T-cell (primary cell): ENCODE results near the gene DENND1A. TPM values are rescaled to one million over a fixed set of nuclear protein-coding genes. Genes with fewer than 3 reads are reported as not detected.

ENCODE experiments used
- ATAC-seq, 4 experiments: fragments of 200-7000 bp in 3 of 4; fragments of 150-1000 bp in 1 of 4; cut with Tn5 transposase; replicated peaks in 1 of 4; 1 replicate in 3 of 4; 2 replicates in 1 of 4; pipeline ENCODE4 v1.10.0; 2021; ENCODE audit warnings: moderate library complexity in 3 of 4, mild to moderate bottlenecking in 2 of 4, moderate number of reproducible peaks in 1 of 4
- CTCF ChIA-PET, 2 donors: fragments of 300-600 bp; sonication (Branson Sonifier 250); formaldehyde crosslinking; loops; one replicate each; lab custom pipeline; 2022; ENCODE audit warnings: antibody characterized with exemption in 2 of 2; lab: Charles Lee
- POLR2A ChIA-PET, 2 donors: fragments of 300-600 bp; sonication (Branson Sonifier 250); formaldehyde crosslinking; loops; one replicate each; lab custom pipeline; 2022; ENCODE audit warnings: antibody characterized with exemption in 2 of 2; lab: Charles Lee
- DNase-seq, 35 experiments: peaks; one replicate each; pipeline versions ENCODE4 v3.0.0 to v3.0.0-alpha.2; 2013 to 2023
- H3K27ac ChIP-seq: one replicate; pipeline ENCODE4 v1.5.1; 2013; ENCODE audit warnings: low read length
- H3K27me3 ChIP-seq, 2 experiments: replicated peaks in 1 of 2; 1 replicate in 1 of 2; 2 replicates in 1 of 2; pipeline versions ENCODE4 v1.6.1 to v1.7.0; 2013; ENCODE audit warnings: low read length in 1 of 2, mixed read lengths in 1 of 2; ENCODE audit not compliant: control insufficient read depth in 2 of 2, insufficient read depth in 2 of 2; ENCODE audit errors: extremely low read depth in 1 of 2
- H3K36me3 ChIP-seq, 2 donors: 1 replicate in 1 of 2; 2 replicates in 1 of 2; pipeline versions ENCODE4 v1.6.1 to v1.7.0; 2013; ENCODE audit warnings: low read length in 1 of 2; ENCODE audit not compliant: control insufficient read depth in 2 of 2, insufficient read depth in 1 of 2; ENCODE audit errors: extremely low read depth in 1 of 2
- H3K4me1 ChIP-seq, 2 experiments: 1 replicate in 1 of 2; 2 replicates in 1 of 2; pipeline versions ENCODE4 v1.6.1 to v1.7.0; 2013; ENCODE audit warnings: low read length in 2 of 2, mixed read lengths in 1 of 2; ENCODE audit not compliant: insufficient read depth in 2 of 2, control insufficient read depth in 1 of 2; ENCODE audit errors: extremely low read depth in 1 of 2
- H3K4me3 ChIP-seq, 2 donors: 1 replicate in 1 of 2; 2 replicates in 1 of 2; pipeline versions ENCODE4 v1.5.1 to v1.7.0; 2013; ENCODE audit warnings: mild to moderate bottlenecking in 2 of 2, low read length in 1 of 2, moderate library complexity in 1 of 2; ENCODE audit not compliant: control insufficient read depth in 1 of 2; ENCODE audit errors: extremely low read depth in 1 of 2
- H3K9me3 ChIP-seq: 2 replicates; pipeline ENCODE4 v1.7.0; 2013
- H3K27ac Mint-ChIP-seq, 2 donors: one replicate each; pipeline ENCODE4 v1.8.0; 2020 to 2021; ENCODE audit warnings: mild to moderate bottlenecking in 2 of 2, mixed read lengths in 2 of 2
- H3K27me3 Mint-ChIP-seq, 2 donors: one replicate each; pipeline ENCODE4 v1.8.0; 2021 to 2022; ENCODE audit warnings: mixed read lengths in 2 of 2
- H3K36me3 Mint-ChIP-seq: one replicate; pipeline ENCODE4 v1.8.0; 2021; ENCODE audit warnings: mixed read lengths
- H3K4me1 Mint-ChIP-seq, 3 donors: one replicate each; pipeline ENCODE4 v1.8.0; 2020 to 2022; ENCODE audit warnings: mixed read lengths in 3 of 3, mild to moderate bottlenecking in 1 of 3
- H3K4me3 Mint-ChIP-seq, 3 donors: one replicate each; pipeline ENCODE4 v1.8.0; 2020 to 2022; ENCODE audit warnings: mild to moderate bottlenecking in 3 of 3, mixed read lengths in 3 of 3, moderate library complexity in 3 of 3
- H3K9me3 Mint-ChIP-seq, 3 donors: one replicate each; pipeline ENCODE4 v1.8.0; 2020 to 2022; ENCODE audit warnings: mixed read lengths in 3 of 3
- WGBS: methylation state at CpG from one replicate; pipeline ENCODE4 v1.1.5; 2013; ENCODE audit warnings: missing lambda C conversion rate; ENCODE audit not compliant: insufficient coverage; 5-methylcytosine and 5-hydroxymethylcytosine counted together
- total RNA-seq, 35 experiments: library from RNA in 6 of 35; stranded (reverse) in 6 of 35; fragments of 120-200 nt in 1 of 35; gene quantifications; one replicate each; pipeline versions ENCODE4 v1.2.1 to v1.2.4 and lab custom pipeline; 2013 to 2026

Gene DENND1A
- total RNA-seq, 5 donors from 2014 or later (not counting 1 experiment from before 2014, with no cell fraction given), result 12.4 to 19.9 (median 14.1) TPM

DNA sequence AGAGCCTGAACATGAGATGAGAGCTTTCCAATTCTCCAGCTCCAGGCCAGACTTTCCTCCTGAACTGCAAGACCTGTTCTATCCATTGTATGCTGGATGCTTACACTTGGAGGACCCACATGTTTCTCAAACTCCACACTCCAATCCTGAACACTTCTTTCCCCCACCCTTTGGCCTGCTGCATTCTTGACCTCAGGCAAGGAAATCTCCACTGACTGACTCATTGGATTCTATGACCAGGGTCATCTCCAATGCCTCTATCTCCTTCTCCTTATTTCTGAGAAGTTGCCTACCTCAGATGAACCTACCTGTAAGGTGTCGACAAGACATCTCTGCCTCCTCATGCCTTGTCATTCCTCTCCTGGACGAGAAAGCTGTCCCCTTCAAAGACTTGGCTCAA lies 420.3 kb downstream of the DENND1A start:
- POLR2A ChIA-PET, result no interaction called here
- Histone ChIP-seq H3K4me3 (no peak overlapping the region), H3K27me3 (no peaks in the 10 kb centered on the region), H3K9me3 (no peaks in the 10 kb centered on the region), H3K4me1 (no peaks in the 10 kb centered on the region), H3K27ac (no peak overlapping the region), H3K36me3 (peaks cover 3 to 4% of the 10 kb centered on the region in 2 donors)
- H3K4me1 Mint-ChIP-seq, result no peaks in the 10 kb centered on the region
- CTCF ChIA-PET, result no interaction called here
- H3K9me3 Mint-ChIP-seq, result no peaks in the 10 kb centered on the region
- no peak overlapping the region for H3K27ac Mint-ChIP-seq
- 72% methylated on average over 2 of the region's 2 CpGs for WGBS
- DNase-seq (no peak), ATAC-seq (no peak)
- no peak overlapping the region for H3K4me3 Mint-ChIP-seq
- H3K36me3 Mint-ChIP-seq, result peaks cover 24% of the 10 kb centered on the region
- H3K27me3 Mint-ChIP-seq, result no peaks in the 10 kb centered on the region

DNA sequence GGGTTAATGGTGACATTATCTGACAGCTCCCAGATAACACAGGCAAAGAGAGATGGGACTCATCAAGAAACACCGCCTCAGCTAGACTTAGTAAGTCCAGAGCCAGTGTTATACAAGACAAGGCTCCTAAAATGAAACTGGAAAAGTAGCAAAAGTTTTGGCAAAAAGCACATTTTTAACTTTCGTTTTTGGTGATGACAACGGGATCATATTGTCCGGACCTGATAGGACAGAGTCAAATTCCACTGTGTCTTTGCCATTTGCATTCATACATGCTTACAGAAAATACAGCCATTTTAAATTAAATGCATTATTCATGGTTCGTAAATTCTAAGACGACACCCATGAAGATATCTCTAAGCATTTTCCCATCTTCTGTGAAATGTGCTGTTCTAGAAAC lies 421.9 kb downstream of the DENND1A start:
- DNase-seq (no peak), ATAC-seq (no peak)
- Histone ChIP-seq H3K9me3 (no peaks in the 10 kb centered on the region), H3K4me1 (no peaks in the 10 kb centered on the region), H3K36me3 (peaks cover 0 to 3% of the 10 kb centered on the region in 2 donors), H3K4me3 (no peak overlapping the region), H3K27me3 (no peaks in the 10 kb centered on the region), H3K27ac (no peak overlapping the region)
- Mint-ChIP-seq H3K27ac (no peak overlapping the region), H3K9me3 (no peaks in the 10 kb centered on the region), H3K27me3 (no peaks in the 10 kb centered on the region), H3K4me3 (no peak overlapping the region), H3K4me1 (no peaks in the 10 kb centered on the region), H3K36me3 (peaks cover 24% of the 10 kb centered on the region)
- POLR2A ChIA-PET, result no interaction called here
- CTCF ChIA-PET, result no interaction called here
- WGBS, result 100% methylated on average over 4 of the region's 6 CpGs

DNA sequence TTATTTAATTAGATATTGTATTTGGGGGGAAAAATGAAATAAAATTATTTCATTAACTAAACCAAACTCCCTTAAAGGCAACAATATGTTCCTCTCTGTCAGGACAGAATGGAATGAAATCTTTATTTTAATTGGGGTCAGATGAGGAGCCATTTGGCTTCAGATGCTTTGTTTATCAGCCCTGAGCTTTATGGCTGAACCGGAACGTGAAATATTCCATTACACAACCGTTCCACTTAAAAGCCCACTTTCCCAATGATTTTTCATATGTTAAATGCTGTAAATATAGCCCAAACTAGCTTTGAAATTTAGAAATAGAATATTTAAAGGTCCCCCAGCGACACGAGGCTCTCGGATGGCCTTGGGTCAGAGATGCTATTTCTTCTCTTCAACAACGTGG lies 424.4 kb downstream of the DENND1A start:
- WGBS, result 98% methylated on average over 4 of the region's 7 CpGs
- ChIA-PET CTCF (no interaction called here), POLR2A (no interaction called here)
- Mint-ChIP-seq H3K9me3 (no peaks in the 10 kb centered on the region), H3K27ac (no peak overlapping the region), H3K4me1 (no peaks in the 10 kb centered on the region), H3K27me3 (no peaks in the 10 kb centered on the region), H3K36me3 (peaks cover 22% of the 10 kb centered on the region), H3K4me3 (no peak overlapping the region)
- DNase-seq (no peak), ATAC-seq (no peak)
- peaks cover 0 to 3% of the 10 kb centered on the region in 2 donors for H3K36me3 ChIP-seq
- H3K4me1 ChIP-seq, result no peaks in the 10 kb centered on the region
- H3K27ac ChIP-seq, result no peak overlapping the region
- no peaks in the 10 kb centered on the region for H3K9me3 ChIP-seq
- H3K27me3 ChIP-seq, result no peaks in the 10 kb centered on the region
- no peak overlapping the region for H3K4me3 ChIP-seq

DNA sequence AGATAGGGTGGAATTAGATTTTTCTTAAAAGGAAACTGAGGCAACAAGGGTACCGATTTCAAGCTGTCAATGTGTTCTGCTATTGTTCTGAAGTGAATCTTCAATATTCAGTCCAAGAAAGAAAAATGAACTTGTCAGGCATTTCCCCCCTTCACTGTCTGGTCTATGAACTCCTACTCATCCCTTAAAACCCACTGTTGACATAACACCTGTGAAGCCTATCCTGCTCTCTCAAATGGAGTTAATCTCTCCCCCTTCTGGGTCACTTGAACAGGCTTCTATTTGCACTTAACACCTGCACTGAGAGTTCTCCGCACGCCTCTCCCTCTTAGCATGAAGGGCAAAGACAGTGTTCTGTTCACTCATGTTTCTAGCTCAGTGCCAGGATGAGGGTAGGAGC lies 429.6 kb downstream of the DENND1A start:
- no peaks in the 10 kb centered on the region for H3K4me1 Mint-ChIP-seq
- ChIA-PET CTCF (interaction anchor here in 1 of 2 donors (0.6 kb wide), 1 partner anchor 987 kb away, joined by 3 read pairs; no protein-coding TSS in a partner anchor), POLR2A (no interaction called here)
- H3K27ac Mint-ChIP-seq, result no peak overlapping the region
- H3K4me1 ChIP-seq, result no peaks in the 10 kb centered on the region
- H3K9me3 ChIP-seq, result no peaks in the 10 kb centered on the region
- DNase-seq (no peak), ATAC-seq (no peak)
- no peak overlapping the region for H3K4me3 Mint-ChIP-seq
- WGBS, result no CpG with 5 or more reads among the region's 3 CpGs
- no peaks in the 10 kb centered on the region for H3K27me3 ChIP-seq
- H3K27me3 Mint-ChIP-seq, result no peaks in the 10 kb centered on the region
- no peak overlapping the region for H3K4me3 ChIP-seq
- peaks cover 16% of the 10 kb centered on the region for H3K36me3 Mint-ChIP-seq
- no peak overlapping the region for H3K27ac ChIP-seq
- H3K9me3 Mint-ChIP-seq, result no peaks in the 10 kb centered on the region
- no peaks in the 10 kb centered on the region for H3K36me3 ChIP-seq

DNA sequence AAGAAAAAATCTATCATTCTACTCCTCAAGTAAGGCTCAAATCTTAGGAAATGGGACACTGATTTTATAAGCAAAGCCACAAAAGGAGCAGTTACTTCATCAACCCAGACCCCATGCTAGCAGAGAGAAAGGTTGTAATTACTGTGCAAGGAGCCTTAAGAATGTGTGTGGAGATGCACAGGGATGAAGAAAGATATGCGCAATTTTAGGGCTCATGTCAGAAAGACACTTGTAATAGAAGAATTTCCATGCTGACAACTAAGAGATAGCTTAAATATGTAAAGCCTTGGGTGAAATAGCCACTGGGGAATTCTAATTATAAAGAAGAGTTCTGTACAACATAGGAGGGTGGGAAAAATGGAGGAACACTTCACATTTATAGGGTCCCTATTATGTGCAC lies 432.1 kb downstream of the DENND1A start:
- Mint-ChIP-seq H3K4me1 (no peaks in the 10 kb centered on the region), H3K27ac (no peak overlapping the region), H3K27me3 (no peaks in the 10 kb centered on the region), H3K36me3 (peaks cover 4% of the 10 kb centered on the region), H3K4me3 (no peak overlapping the region), H3K9me3 (no peaks in the 10 kb centered on the region)
- H3K4me3 ChIP-seq, result no peak overlapping the region
- no peaks in the 10 kb centered on the region for H3K4me1 ChIP-seq
- H3K9me3 ChIP-seq, result no peaks in the 10 kb centered on the region
- ChIA-PET POLR2A (no interaction called here), CTCF (no interaction called here)
- no peak overlapping the region for H3K27ac ChIP-seq
- DNase-seq, result no peak
- 100% methylated on average over 1 of the region's 1 CpG for WGBS
- no peaks in the 10 kb centered on the region for H3K36me3 ChIP-seq
- no peaks in the 10 kb centered on the region for H3K27me3 ChIP-seq
- ATAC-seq, result no peak

DNA sequence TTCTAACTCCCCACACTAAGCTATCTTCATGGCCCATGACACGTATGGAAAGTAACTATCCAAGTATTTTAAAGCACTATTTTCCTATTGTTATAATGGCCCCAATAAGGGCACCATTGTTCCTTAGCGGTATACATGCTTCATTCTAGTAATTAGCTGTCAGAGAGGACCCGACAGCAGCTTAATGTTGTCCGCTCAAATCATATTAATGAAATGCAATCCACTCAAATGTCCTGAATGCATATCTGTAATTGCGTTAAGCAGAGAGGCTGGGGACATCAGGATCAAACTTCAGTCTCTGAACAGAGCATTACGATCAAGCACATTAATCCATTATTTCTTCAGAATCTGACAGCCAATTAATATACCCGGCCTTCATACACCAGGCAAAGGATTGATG lies 434.2 kb downstream of the DENND1A start:
- no peak overlapping the region for H3K27ac ChIP-seq
- no peaks in the 10 kb centered on the region for H3K9me3 Mint-ChIP-seq
- no peak for ATAC-seq
- no peaks in the 10 kb centered on the region for H3K4me1 Mint-ChIP-seq
- no peaks in the 10 kb centered on the region for H3K4me1 ChIP-seq
- H3K4me3 ChIP-seq, result no peak overlapping the region
- CTCF ChIA-PET, result no interaction called here
- H3K4me3 Mint-ChIP-seq, result no peak overlapping the region
- H3K27me3 Mint-ChIP-seq, result no peaks in the 10 kb centered on the region
- peaks cover 6% of the 10 kb centered on the region for H3K36me3 Mint-ChIP-seq
- WGBS, result 95% methylated on average over 5 of the region's 7 CpGs
- no peaks in the 10 kb centered on the region for H3K27me3 ChIP-seq
- DNase-seq, result no peak
- POLR2A ChIA-PET, result no interaction called here
- H3K36me3 ChIP-seq, result no peaks in the 10 kb centered on the region
- no peak overlapping the region for H3K27ac Mint-ChIP-seq
- no peaks in the 10 kb centered on the region for H3K9me3 ChIP-seq

DNA sequence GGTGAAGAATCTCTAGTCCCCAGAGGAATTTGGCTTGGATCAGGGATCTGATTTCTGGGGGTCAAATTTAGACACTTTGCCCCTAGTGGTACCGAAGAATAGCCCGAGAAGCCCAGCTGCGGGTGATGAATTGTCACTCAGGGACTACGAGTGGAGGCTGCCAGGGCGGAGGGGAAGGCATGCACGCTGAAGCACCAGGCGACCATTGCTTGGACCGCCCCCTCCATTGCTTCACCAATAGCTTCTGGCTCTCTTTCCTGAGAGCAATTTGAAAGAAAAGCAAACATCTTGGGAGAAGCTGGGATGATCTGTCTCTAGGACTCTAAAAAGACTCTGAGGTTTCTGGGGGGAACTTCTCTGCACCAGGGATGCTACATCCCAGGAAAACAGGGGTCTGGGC lies 436.3 kb downstream of the DENND1A start:
- Mint-ChIP-seq H3K4me3 (no peak overlapping the region), H3K4me1 (no peaks in the 10 kb centered on the region), H3K9me3 (no peaks in the 10 kb centered on the region), H3K36me3 (peaks cover 10% of the 10 kb centered on the region), H3K27me3 (no peaks in the 10 kb centered on the region), H3K27ac (no peak overlapping the region)
- Histone ChIP-seq H3K27me3 (no peaks in the 10 kb centered on the region), H3K4me3 (no peak overlapping the region), H3K27ac (no peak overlapping the region), H3K4me1 (no peaks in the 10 kb centered on the region), H3K36me3 (no peaks in the 10 kb centered on the region), H3K9me3 (no peaks in the 10 kb centered on the region)
- no peak for DNase-seq
- POLR2A ChIA-PET, result no interaction called here
- CTCF ChIA-PET, result no interaction called here
- WGBS, result 89% methylated on average over 6 of the region's 8 CpGs
- no peak for ATAC-seq
